ENCODE measurements around the gene MAP7. TPM values are rescaled to one million over a fixed set of nuclear protein-coding genes. Genes with fewer than 3 reads are reported as not detected.

MAP7 gene
- total and polyA plus RNA-seq, 2 of the 13 experiments (the other 11 are each of a cell fraction or from before 2014, with no cell fraction given): 0.04 TPM; not detected in 1

GRCh38 chr6:136553166-136553787 is 3.1 kb upstream of the MAP7 start:
- Histone ChIP-seq H3K27ac (ENCODE audit: extremely low read length, insufficient read depth, low read length) (no peak overlapping the region), H3K9ac (ENCODE audit: insufficient read depth, low read depth, low read length) (no peak overlapping the region), H3K36me3 (replicated peaks in 1 of 2; ENCODE audit: control insufficient read depth in 1 of 2, insufficient read depth in 2 of 2, low read length in 2 of 2) (no peaks in the 10 kb centered on the region), H3K27me3 (ENCODE audit: control insufficient read depth in 1 of 2, insufficient read depth in 2 of 2, low read length in 2 of 2) (peaks cover 7 to 40% of the 10 kb centered on the region in 2 experiments; a peak in 4 of 5 replicates), H3K9me3 (ENCODE audit: low read length) (no peaks in the 10 kb centered on the region), H3K4me2 (ENCODE audit: low read depth, low read length) (no peak overlapping the region), H4K20me1 (ENCODE audit: insufficient read depth, low read length) (no peaks in the 10 kb centered on the region), H2AFZ (ENCODE audit: low read length) (no peak overlapping the region), H3K4me1 (ENCODE audit: insufficient read depth, low read length) (no peaks in the 10 kb centered on the region), H3K4me3 (replicated peaks in 1 of 3; ENCODE audit: insufficient read depth in 1 of 3, low read depth in 2 of 3, low read length in 3 of 3) (no peak overlapping the region), H3K79me2 (ENCODE audit: insufficient read depth, low read length) (no peaks in the 10 kb centered on the region)
- no peak for TF ChIP-seq ZNF138 (CRISPR knock-in tag; IDR thresholded peaks at IDR 0.05; ENCODE audit: low read depth)
- TF ChIP-seq ATF7 (IDR thresholded peaks at IDR 0.05): peak; percentile 60
- TF ChIP-seq ATF7 (CRISPR knock-in tag; IDR thresholded peaks at IDR 0.05): no peak
- DNase-seq (ENCODE audit: low spot score) (no peak), ATAC-seq (no peak), FAIRE-seq (no peak)
- 6% methylated on average over 5 of the region's 5 CpGs for WGBS (ENCODE audit: low lambda C conversion rate)
- CTCF ChIA-PET (ENCODE audit: low intra/inter-chr PET ratio, low total read pairs): no interaction called here
- in situ Hi-C loops (cut with HindIII; ENCODE audit: extremely low pct_ligation_motif_present, low pct_unique_long_range_greater_than_20kb) (no loop called here), intact Hi-C loops (cut with micrococcal nuclease; ENCODE audit: unreplicated experiment) (no loop called here)
- POLR2A ChIA-PET: no interaction called here
- BruUV-seq (replicated peaks): no TSS peak

DNA sequence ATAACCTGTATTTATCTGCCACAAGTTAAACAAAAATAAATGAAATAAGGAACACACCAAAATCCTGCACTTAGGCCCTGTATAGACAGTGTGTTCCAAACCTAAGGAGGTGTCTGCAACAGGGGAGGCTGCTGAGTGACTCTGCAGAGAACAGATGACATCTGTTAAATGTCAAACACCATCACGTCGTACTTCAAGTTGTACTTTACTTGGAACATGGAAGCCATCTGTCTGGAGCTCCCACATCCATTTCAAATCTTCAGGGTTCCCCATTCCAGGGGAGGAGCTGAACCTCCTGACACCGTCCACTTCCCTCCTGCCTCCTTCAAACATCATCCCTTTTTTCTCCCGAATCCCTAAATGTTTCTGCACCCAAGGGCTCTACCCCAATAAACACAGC is 1.8 kb upstream of the MAP7 start:
- DNase-seq (ENCODE audit: low spot score) (no peak), ATAC-seq (no peak), FAIRE-seq (no peak)
- Histone ChIP-seq H3K27ac (ENCODE audit: extremely low read length, insufficient read depth, low read length) (no peak overlapping the region), H3K9me3 (ENCODE audit: low read length) (no peaks in the 10 kb centered on the region), H3K27me3 (ENCODE audit: control insufficient read depth in 1 of 2, insufficient read depth in 2 of 2, low read length in 2 of 2) (peaks cover 7 to 40% of the 10 kb centered on the region in 2 experiments; a peak in 4 of 5 replicates), H3K4me1 (ENCODE audit: insufficient read depth, low read length) (no peaks in the 10 kb centered on the region), H3K36me3 (replicated peaks in 1 of 2; ENCODE audit: control insufficient read depth in 1 of 2, insufficient read depth in 2 of 2, low read length in 2 of 2) (no peaks in the 10 kb centered on the region), H3K79me2 (ENCODE audit: insufficient read depth, low read length) (no peaks in the 10 kb centered on the region), H4K20me1 (ENCODE audit: insufficient read depth, low read length) (no peaks in the 10 kb centered on the region), H3K4me3 (replicated peaks in 1 of 3; ENCODE audit: insufficient read depth in 1 of 3, low read depth in 2 of 3, low read length in 3 of 3) (no peak overlapping the region), H3K9ac (ENCODE audit: insufficient read depth, low read depth, low read length) (no peak overlapping the region), H2AFZ (ENCODE audit: low read length) (no peak overlapping the region), H3K4me2 (ENCODE audit: low read depth, low read length) (no peak overlapping the region)
- intact Hi-C loops (cut with micrococcal nuclease; ENCODE audit: unreplicated experiment) (no loop called here), in situ Hi-C loops (cut with HindIII; ENCODE audit: extremely low pct_ligation_motif_present, low pct_unique_long_range_greater_than_20kb) (no loop called here)
- CTCF ChIA-PET (ENCODE audit: low intra/inter-chr PET ratio, low total read pairs): no interaction called here
- 18% methylated on average over 4 of the region's 4 CpGs for WGBS (ENCODE audit: low lambda C conversion rate)
- POLR2A ChIA-PET: no interaction called here
- BruUV-seq (replicated peaks): no TSS peak
- TF ChIP-seq ZNF660 (CRISPR knock-in tag; IDR thresholded peaks at IDR 0.05; ENCODE audit: borderline replicate concordance, low read depth) (no peak), PHF20 (CRISPR knock-in tag; IDR thresholded peaks at IDR 0.05) (no peak), ZNF383 (CRISPR knock-in tag; IDR thresholded peaks at IDR 0.05; ENCODE audit: borderline replicate concordance) (no peak), ZNF362 (CRISPR knock-in tag; IDR thresholded peaks at IDR 0.05; ENCODE audit: borderline replicate concordance) (no peak), ZNF333 (CRISPR knock-in tag; IDR thresholded peaks at IDR 0.05; ENCODE audit: borderline replicate concordance) (no peak)
- TF ChIP-seq, protein P1, sequence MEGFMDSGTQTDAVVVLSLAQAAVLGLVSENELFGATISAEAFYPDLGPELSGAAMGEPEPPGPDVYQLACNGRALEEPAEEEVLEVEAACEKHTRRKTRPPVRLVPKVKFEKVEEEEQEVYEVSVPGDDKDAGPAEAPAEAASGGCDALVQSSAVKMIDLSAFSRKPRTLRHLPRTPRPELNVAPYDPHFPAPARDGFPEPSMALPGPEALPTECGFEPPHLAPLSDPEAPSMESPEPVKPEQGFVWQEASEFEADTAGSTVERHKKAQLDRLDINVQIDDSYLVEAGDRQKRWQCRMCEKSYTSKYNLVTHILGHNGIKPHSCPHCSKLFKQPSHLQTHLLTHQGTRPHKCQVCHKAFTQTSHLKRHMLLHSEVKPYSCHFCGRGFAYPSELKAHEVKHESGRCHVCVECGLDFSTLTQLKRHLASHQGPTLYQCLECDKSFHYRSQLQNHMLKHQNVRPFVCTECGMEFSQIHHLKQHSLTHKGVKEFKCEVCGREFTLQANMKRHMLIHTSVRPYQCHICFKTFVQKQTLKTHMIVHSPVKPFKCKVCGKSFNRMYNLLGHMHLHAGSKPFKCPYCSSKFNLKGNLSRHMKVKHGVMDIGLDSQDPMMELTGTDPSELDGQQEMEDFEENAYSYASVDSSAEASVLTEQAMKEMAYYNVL (CRISPR knock-in tag; IDR thresholded peaks at IDR 0.05; ENCODE audit: borderline replicate concordance): no peak
- TF ChIP-seq, protein P2, sequence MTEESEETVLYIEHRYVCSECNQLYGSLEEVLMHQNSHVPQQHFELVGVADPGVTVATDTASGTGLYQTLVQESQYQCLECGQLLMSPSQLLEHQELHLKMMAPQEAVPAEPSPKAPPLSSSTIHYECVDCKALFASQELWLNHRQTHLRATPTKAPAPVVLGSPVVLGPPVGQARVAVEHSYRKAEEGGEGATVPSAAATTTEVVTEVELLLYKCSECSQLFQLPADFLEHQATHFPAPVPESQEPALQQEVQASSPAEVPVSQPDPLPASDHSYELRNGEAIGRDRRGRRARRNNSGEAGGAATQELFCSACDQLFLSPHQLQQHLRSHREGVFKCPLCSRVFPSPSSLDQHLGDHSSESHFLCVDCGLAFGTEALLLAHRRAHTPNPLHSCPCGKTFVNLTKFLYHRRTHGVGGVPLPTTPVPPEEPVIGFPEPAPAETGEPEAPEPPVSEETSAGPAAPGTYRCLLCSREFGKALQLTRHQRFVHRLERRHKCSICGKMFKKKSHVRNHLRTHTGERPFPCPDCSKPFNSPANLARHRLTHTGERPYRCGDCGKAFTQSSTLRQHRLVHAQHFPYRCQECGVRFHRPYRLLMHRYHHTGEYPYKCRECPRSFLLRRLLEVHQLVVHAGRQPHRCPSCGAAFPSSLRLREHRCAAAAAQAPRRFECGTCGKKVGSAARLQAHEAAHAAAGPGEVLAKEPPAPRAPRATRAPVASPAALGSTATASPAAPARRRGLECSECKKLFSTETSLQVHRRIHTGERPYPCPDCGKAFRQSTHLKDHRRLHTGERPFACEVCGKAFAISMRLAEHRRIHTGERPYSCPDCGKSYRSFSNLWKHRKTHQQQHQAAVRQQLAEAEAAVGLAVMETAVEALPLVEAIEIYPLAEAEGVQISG (CRISPR knock-in tag; IDR thresholded peaks at IDR 0.05): no peak
- TF ChIP-seq, protein P3, sequence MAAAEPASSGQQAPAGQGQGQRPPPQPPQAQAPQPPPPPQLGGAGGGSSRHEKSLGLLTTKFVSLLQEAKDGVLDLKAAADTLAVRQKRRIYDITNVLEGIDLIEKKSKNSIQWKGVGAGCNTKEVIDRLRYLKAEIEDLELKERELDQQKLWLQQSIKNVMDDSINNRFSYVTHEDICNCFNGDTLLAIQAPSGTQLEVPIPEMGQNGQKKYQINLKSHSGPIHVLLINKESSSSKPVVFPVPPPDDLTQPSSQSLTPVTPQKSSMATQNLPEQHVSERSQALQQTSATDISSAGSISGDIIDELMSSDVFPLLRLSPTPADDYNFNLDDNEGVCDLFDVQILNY (CRISPR knock-in tag; conservative IDR thresholded peaks at IDR 0.05): no peak

Data from HepG2 (cell line).